GM04504 (cell line): Measurements from ENCODE around the gene SOX18.
"Not testable (repeated sequence)": the region's sequence is repeated elsewhere in the genome, so short reads cannot be mapped to it uniquely, and the experiment has no call there.

Source experiments
- DNase-seq: peaks from one replicate; pipeline ENCODE4 v3.0.0-alpha.2; 2012; ENCODE audit warnings: low read depth

SOX18 gene

DNA sequence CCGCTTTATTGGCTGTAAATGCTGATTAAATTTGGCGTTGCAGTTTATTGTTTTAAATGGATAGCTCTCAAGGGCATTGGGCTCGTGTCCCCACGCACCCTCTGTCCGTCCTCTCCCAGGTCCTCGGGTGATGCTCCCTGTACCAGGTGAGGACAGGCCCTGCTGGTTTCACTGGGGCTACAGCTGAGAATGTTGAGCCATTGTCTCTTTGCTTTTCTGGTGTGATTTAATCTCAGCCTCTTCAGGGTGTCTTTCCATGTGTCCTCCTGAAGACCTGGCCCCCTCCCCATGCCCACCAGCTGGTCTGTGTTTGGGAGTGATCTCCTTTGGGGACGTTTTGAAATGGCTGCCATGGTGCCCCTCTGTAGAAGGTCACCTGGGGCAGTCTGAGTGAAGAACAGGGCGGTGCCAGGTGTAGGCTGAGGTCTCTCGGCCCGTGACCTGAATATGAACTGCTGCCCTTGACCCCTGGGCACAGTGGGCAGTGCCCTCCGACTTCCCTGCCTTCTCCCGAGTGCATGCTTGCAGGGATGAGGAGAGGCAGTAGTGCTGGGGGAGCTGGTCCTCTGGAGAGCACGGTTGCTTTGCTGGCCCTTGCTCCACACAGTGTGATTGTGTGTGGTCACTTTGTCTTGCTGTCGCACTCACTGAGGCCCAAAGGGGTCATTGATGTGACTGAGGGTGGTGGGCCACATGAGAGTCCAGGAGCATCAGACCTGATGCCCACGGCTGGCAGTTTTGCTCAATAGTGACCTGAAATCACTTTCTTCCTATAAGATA lies 25.9 kb downstream of the SOX18 start:
- DNase-seq = no peak

DNA sequence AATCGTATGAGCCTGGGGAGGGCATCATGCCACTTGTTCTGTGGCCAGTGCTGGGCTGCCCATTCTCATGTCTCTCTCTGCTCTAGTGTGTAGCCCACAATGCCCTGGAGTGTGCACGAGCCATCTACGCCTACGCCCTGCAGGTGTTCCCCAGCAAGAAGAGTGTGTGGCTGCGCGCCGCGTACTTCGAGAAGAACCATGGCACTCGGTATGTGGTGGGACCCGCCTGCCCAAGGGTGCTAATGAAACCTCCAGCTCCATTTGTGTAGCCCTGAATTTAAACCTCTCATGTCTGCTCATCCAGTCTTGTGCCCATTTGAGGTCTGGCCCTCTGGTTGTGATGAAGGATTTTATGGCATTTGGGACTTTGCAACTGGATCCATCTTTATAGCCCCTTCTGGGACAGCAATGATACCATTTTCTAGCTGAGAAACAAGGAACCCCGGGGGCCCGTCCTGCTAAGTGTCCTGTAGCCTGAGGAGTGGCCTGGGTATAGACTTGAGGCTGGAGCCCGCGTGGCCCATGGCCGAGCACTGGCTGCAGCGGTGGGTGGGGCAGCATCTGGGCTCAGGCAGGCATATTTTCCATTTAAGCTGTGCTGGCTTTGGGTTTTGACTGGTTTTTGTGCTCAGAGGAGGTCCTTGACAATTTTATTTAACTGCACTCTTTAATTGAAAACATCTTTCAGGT lies 26.6 kb downstream of the SOX18 start:
- DNase-seq = no peak

DNA sequence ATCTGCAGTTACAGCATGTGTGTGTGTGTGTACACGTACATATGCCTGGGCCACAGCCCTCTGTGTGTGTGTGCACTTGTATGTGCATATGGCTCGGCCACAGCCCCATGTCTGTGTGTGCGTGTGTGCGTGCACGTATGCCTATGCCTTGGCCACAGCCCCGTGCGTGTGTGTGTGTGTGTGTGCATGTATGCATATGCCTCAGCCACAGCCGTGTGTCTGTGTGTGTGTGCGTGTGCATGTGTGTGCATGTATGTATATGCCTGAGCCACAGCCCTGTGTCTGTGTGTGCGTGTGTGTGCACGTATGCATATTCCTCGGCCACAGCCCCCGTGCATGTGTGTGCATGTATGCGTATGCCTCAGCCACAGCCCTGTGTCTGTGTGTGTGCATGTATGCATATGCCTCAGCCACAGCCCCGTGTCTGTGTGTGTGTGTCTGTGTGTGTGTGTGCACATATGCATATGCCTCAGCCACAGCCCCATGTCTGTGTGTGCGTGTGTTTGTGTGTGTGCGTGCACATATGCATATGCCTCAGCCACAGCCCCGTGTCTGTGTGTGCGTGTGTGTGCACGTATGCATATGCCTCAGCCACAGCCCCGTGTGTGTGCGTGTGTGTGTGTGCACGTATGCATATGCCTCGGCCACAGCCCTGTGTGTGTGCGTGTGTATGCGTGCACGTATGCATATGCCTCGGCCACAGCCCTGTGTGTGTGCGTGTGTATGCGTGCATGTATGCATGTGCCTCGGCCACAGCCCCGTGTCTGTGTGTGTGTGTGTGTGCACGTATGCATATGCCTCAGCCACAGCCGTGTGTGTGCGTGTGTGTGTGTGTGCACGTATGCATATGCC lies 28.1 kb downstream of the SOX18 start:
- no peak for DNase-seq

DNA sequence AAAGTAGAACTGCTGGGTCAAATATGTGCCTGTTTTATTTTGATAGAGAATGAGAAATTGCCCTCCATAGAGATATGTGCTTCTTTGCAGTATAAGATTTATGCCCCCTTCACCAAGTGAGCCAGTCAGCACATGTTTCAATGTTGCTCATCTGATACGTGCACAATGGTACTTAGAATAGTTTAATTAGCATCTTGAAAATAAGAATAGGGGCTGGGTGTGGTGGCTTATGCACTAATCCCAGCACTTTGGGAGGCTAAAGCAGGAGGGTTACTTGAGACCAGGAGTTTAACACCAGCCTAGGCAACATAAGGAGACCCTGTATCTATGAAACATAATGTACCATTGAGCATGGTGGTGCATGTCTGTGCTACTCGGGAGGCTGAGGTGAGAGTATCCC lies 33.8 kb downstream of the SOX18 start:
- no peak for DNase-seq

DNA sequence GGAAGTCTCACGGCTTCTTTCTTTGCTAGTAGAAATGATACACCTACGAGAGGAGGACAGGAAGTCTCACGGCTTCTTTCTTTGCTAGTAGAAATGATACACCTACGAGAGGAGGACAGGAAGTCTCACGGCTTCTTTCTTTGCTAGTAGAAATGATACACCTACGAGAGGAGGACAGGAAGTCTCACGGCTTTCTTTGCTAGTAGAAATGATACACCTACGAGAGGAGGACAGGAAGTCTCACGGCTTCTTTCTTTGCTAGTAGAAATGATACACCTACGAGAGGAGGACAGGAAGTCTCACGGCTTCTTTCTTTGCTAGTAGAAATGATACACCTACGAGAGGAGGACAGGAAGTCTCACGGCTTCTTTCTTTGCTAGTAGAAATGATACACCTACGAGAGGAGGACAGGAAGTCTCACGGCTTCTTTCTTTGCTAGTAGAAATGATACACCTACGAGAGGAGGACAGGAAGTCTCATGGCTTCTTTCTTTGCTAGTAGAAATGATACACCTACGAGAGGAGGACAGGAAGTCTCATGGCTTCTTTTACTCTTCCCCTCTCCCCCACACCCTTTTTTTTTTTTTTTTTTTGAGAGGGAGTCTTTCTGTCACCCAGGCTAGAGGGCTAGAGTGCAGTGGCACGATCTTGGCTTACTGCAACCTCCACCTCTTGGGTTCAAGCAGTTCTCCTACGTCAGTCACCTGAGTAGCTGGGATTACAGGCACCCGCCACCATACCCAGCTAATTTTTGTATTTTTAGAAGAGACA lies 36.9 kb downstream of the SOX18 start:
- DNase-seq = not testable (repeated sequence)

DNA sequence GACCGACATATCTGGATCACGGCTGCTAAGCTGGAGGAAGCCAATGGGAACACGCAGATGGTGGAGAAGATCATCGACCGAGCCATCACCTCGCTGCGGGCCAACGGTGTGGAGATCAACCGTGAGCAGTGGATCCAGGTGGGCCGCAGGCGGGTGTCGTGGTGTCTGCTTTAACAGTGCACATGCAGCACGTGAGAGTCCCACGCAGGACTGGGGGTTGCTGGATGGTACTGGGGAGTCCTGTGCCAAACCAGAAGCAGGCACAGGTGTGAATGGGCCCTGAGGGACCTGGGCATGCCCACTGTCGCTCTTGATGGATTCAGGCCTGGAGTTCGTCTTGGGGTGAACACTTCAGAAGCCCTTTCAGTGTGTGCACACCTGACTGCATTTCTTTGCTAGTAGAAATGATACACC lies 38.1 kb downstream of the SOX18 start:
- DNase-seq = no peak

DNA sequence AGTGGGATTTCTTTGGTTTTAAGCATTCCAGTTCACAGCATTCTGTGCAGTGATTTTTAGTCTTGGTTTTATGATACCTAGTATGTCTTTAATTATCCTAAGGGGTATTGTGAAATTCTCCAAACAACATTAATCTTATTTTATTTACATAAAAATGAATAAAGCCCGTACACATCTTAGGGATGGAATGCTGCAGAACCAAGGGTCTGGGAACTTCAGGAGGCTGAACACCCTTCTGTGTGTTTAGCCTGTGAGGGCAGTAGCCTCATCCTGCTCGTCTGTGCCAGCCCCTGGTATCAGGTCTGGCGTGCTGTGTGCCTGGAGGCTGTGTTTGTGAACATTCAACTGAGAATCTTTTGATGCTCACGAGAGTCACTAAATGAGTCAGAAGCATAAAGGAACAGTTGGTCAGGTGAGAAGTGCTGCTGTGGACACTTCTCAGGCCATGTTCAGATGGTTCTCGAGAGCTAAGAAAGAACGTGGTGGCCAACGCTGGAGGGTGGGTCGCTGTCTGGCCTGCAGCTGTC lies 38.7 kb downstream of the SOX18 start:
- peak; percentile 71 for DNase-seq

DNA sequence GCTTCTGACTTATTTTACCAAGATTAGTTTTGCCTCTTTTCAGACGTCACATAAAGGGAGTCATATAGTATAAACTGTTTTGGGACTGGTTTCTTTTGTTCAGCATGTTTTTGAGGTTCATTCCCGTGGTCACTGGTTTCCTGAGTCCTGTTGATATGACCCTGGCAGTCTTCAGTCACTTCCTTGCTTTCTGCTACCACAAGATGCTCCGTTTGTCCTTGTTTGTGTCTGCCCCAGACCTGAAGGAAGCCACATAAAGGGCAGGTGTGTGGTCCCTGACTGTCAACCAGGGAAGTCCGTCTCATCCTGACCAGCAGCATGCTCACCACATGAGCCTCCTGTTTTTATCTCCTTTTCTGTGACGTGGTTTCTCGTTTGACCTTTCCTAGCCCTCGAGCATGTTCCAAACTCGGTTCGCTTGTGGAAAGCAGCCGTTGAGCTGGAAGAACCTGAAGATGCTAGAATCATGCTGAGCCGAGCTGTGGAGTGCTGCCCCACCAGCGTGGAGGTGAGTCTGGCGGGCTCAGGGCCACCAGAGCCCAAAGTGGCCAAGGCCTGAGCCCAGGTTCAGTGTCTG lies 39.5 kb downstream of the SOX18 start:
- no peak for DNase-seq

DNA sequence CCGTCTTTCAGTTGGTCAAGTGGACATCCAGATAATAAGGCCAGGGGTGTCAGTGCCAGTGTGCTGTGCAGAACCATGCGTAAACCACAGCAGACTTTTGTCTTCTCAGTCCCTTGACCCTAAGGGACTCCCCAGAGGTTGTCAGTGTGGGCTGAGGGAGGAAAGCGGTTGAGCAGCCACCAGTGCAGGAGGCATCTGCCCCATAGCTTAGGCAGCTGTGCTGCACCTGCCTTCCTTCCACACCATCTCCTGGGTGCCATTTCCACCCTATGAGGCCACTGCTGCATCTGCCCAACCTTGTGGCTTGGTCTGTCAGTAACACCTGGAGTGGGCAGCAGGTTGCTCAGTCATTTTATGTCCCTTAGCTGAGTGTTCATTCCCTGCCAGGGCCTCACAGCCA lies 42.5 kb downstream of the SOX18 start:
- no peak for DNase-seq

DNA sequence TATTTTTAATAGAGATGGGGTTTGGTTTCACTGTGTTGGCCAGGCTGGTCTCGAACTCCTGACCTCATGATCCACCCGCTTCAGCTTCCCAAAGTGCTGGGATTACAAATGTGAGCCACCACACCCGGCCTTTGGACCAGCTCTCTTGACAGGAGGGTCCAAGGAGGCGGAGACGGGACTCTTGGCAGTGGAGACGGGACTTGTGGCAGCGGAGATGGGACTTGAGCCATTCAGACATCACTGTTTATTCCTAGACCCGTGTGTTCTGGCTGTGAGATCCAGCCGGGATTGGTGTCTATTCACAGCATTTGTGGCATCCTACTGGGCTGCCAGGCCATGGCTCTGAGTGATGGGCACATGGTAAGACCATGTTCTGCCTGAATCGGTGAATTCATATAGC lies 42.9 kb downstream of the SOX18 start:
- DNase-seq = no peak

DNA sequence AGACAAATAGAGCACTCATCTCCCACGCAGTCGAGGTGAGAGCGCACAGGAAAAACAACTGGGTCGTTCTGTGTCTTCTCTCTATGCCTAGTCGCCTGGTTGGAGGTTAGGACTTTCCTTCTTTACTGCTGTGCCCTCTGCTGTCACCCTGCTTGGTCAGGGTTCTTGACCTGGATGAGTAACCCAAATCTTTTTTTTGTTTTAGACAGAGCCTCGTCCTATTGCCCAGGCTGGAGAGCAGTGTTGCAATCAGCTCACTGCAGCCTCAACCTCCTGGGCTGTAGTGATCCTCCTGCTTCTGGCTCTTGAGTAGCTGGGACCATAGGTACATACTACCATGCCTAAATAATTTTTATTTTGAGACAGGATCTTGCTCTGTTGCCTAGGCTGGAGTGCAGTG lies 44.0 kb downstream of the SOX18 start:
- no peak for DNase-seq

DNA sequence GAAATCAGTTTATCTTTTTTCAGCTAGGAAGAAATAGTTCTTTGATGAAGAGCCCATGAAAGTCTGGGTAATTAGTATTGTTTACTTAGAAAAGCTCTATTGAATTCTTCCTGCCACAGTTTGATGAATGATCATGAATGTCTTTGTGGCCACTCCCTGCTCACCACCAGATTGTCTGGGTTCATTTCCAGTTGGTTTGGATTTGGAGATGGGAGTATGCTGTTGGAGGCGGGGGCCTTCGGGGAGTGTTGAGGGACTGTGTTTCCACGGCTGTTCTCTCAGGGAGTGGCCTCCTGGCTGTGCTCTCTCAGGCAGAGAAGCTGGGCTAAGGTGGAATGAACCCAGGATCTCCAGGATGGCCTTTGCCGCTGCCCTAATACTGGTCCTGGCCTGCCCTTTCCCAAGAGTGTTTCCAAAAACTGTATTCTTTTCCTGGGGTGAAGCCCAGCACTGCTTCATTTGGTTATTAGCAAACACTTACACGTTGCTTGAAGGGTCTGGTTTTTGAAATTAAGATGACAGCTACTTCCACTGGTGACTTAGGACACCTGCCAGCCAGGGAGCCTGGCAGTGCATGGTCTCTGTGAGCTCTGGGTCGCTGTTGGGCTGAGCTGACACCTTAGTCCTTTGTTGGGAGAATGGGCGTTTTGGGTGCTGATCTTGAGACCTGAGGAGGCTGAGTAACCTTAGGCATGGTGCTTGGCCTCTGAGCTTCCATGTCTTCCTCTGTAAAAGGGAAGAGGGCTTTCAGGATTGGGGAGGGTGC lies 45.3 kb downstream of the SOX18 start:
- DNase-seq = no peak

DNA sequence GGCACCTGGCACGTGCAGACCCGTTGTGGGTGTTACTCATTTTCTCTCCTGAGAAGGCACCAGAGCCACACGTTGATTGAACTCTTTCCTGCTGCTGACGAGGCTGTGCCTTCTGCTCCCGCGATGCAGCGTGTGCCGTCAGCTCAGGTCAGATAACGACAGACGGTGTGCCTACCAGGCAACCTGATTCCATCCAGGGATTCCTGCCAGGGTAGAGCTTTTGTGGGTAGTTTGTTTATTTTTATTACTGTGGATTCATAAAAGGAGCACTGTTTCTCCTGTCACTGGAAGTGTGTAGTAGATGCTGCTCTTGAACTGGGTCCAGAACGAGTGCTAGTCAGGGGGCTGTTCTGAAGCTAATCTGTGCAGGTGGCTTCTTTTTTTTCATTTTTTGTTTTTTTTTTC lies 47.8 kb downstream of the SOX18 start:
- no peak for DNase-seq

DNA sequence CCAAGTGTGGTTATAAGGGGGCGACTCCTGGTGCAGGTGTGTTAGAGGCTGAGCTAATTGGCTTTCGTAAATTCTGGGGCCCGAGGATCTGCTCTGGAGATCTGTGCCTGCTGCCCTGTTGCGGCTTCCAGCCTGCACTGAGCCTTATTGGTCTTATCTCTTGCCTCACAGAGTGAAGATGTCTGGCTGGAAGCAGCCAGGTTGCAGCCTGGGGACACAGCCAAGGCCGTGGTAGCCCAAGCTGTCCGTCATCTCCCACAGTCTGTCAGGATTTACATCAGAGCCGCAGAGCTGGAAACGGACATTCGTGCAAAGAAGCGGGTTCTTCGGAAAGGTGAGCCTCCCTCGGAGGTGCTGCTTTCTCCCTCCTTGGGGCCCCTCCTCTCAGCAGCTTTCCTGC lies 48.5 kb downstream of the SOX18 start:
- no peak for DNase-seq
